Thoracic aorta (tissue), 2 donors: Measurements from ENCODE around the gene MPHOSPH9. TPM values are rescaled to one million over a fixed set of nuclear protein-coding genes. Genes with fewer than 3 reads are reported as not detected.

Experiments used
- ATAC-seq: fragments of 150-250 bp; one replicate; pipeline ENCODE4 v1.8.0; 2017; ENCODE audit warnings: low read depth; ENCODE audit not compliant: insufficient number of reproducible peaks, low FRiP score
- DNase-seq: peaks from one replicate; pipeline ENCODE4 v3.0.0-alpha.2; 2020; ENCODE audit warnings: low spot score
- H3K27ac ChIP-seq, 2 donors: fragments of 200-600 bp; sonication (generic); 1 replicate in 1 of 2; 2 replicates in 1 of 2; pipeline ENCODE4 v1.5.1; 2016; ENCODE audit warnings: mild to moderate bottlenecking in 2 of 2, moderate library complexity in 2 of 2
- H3K27me3 ChIP-seq: fragments of 200-600 bp; sonication (generic); replicated peaks from 2 replicates; pipeline ENCODE4 v1.6.0; 2016; ENCODE audit warnings: mild to moderate bottlenecking; ENCODE audit not compliant: insufficient read depth
- H3K36me3 ChIP-seq: fragments of 200-600 bp; sonication (generic); one replicate; pipeline ENCODE4 v1.5.1; 2016
- H3K4me1 ChIP-seq, 2 donors: fragments of 200-600 bp; sonication (generic); 1 replicate in 1 of 2; 2 replicates in 1 of 2; pipeline versions ENCODE4 v1.5.1 to v1.6.0; 2016; ENCODE audit warnings: low read depth in 2 of 2, mild to moderate bottlenecking in 1 of 2; ENCODE audit not compliant: control insufficient read depth in 1 of 2
- H3K4me3 ChIP-seq: fragments of 200-600 bp; sonication (generic); 2 replicates; pipeline ENCODE4 v1.5.1; 2016; ENCODE audit warnings: mild to moderate bottlenecking
- H3K9me3 ChIP-seq: fragments of 200-600 bp; sonication (generic); 2 replicates; pipeline ENCODE4 v1.5.1; 2016
- CTCF ChIP-seq: fragments of 200-600 bp; sonication (generic); IDR thresholded peaks from one replicate; pipeline ENCODE4 v1.5.1; 2019; ENCODE audit warnings: antibody characterized with exemption
- total RNA-seq, 2 donors: library from RNA; depleted of rRNA; stranded (reverse); fragments of >200 nt; gene quantifications; one replicate each; pipeline versions ENCODE4 v1.1.0 to v1.2.3, GENCODE V29; 2016

Gene MPHOSPH9
- total RNA-seq, 2 donors from 2014 or later = 7.6 to 44.0 TPM

GRCh38 chr12:123119808-123120207 lies 113.1 kb downstream of the MPHOSPH9 start:
- H3K27ac ChIP-seq = no peak overlapping the region

GRCh38 chr12:123118497-123118896 lies 114.4 kb downstream of the MPHOSPH9 start:
- Histone ChIP-seq H3K4me3 (no peak overlapping the region), H3K27ac (no peak overlapping the region), H3K27me3 (no peaks in the 10 kb centered on the region), H3K9me3 (no peaks in the 10 kb centered on the region), H3K36me3 (no peaks in the 10 kb centered on the region), H3K4me1 (peaks cover 17 to 32% of the 10 kb centered on the region in 2 donors)
- DNase-seq (no peak), ATAC-seq (no peak)
- TF ChIP-seq CTCF = no peak

More at GRCh38 chr12:123119808-123120207, 113.1 kb downstream of the MPHOSPH9 start:
- H3K4me3 ChIP-seq = no peak overlapping the region
- H3K4me1 ChIP-seq = peaks cover 12 to 25% of the 10 kb centered on the region in 2 donors
- no peaks in the 10 kb centered on the region for H3K27me3 ChIP-seq
- no peaks in the 10 kb centered on the region for H3K9me3 ChIP-seq
- H3K36me3 ChIP-seq = no peaks in the 10 kb centered on the region
- ATAC-seq (no peak), DNase-seq (no peak)
- TF ChIP-seq CTCF = no peak

GRCh38 chr12:123115409-123116121 lies 117.4 kb downstream of the MPHOSPH9 start:
- H3K27me3 ChIP-seq = no peaks in the 10 kb centered on the region
- H3K4me3 ChIP-seq = peak overlapping the region; percentile 54
- H3K4me1 ChIP-seq = peaks cover 17 to 44% of the 10 kb centered on the region in 2 donors
- no peak for TF ChIP-seq CTCF
- DNase-seq (peak; percentile 62), ATAC-seq (peak; percentile 99)
- H3K9me3 ChIP-seq = no peaks in the 10 kb centered on the region
- no peaks in the 10 kb centered on the region for H3K36me3 ChIP-seq
- peak overlapping the region; percentile 73 to 74 for H3K27ac ChIP-seq

- peaks cover 21 to 50% of the 10 kb centered on the region in 2 donors for H3K4me1 ChIP-seq
- no peak overlapping the region for H3K4me3 ChIP-seq
- H3K27me3 ChIP-seq = no peaks in the 10 kb centered on the region
- H3K9me3 ChIP-seq = no peaks in the 10 kb centered on the region
- no peaks in the 10 kb centered on the region for H3K36me3 ChIP-seq
- DNase-seq (no peak), ATAC-seq (no peak)
- H3K27ac ChIP-seq = peak overlapping the region; percentile 73 to 74
- no peak for TF ChIP-seq CTCF
These were observed 118.4 kb downstream of the MPHOSPH9 start for GRCh38 chr12:123114304-123115083.

GRCh38 chr12:123113026-123113425 lies 119.9 kb downstream of the MPHOSPH9 start:
- no peaks in the 10 kb centered on the region for H3K27me3 ChIP-seq
- TF ChIP-seq CTCF = no peak
- H3K9me3 ChIP-seq = no peaks in the 10 kb centered on the region
- ATAC-seq = no peak
- H3K4me1 ChIP-seq = peaks cover 28 to 65% of the 10 kb centered on the region in 2 donors
- no peaks in the 10 kb centered on the region for H3K36me3 ChIP-seq
- H3K4me3 ChIP-seq = no peak overlapping the region
- no peak overlapping the region for H3K27ac ChIP-seq
- DNase-seq = no peak
